Left lung (tissue), 10 donors: ENCODE measurements around the gene MARK2. TPM values are rescaled to one million over a fixed set of nuclear protein-coding genes. Genes with fewer than 3 reads are reported as not detected.
A peak's percentile ranks its signal among the peaks of the same experiment; 100 is the strongest.

Experiments used
- ATAC-seq: fragments of 200-7000 bp; cut with Tn5 transposase; one replicate; pipeline ENCODE4 v1.9.1; 2020; ENCODE audit warnings: moderate library complexity
- DNase-seq, 4 donors: peaks; one replicate each; pipeline ENCODE4 v3.0.0-alpha.2; 2013 to 2020
- H3K27ac ChIP-seq, 2 donors: fragments of 200-600 bp; sonication (generic) in 1 of 2; one replicate each; pipeline versions ENCODE4 v1.5.0 to v1.8.0; 2020 to 2021
- H3K27me3 ChIP-seq, 2 donors: fragments of 200-600 bp; sonication (generic) in 1 of 2; one replicate each; pipeline versions ENCODE4 v1.5.0 to v1.8.0; 2020 to 2021
- H3K36me3 ChIP-seq, 2 donors: fragments of 200-600 bp; sonication (generic) in 1 of 2; one replicate each; pipeline versions ENCODE4 v1.5.0 to v1.8.0; 2020 to 2021
- H3K4me1 ChIP-seq, 2 donors: fragments of 200-600 bp; one replicate each; pipeline ENCODE4 v1.8.0; 2021
- H3K4me3 ChIP-seq, 2 donors: fragments of 200-600 bp; sonication (generic) in 1 of 2; one replicate each; pipeline versions ENCODE4 v1.5.0 to v1.8.0; 2020 to 2021; ENCODE audit warnings: mild to moderate bottlenecking in 1 of 2
- H3K9me3 ChIP-seq, 2 donors: fragments of 200-600 bp; sonication (generic) in 1 of 2; one replicate each; pipeline versions ENCODE4 v1.5.0 to v1.8.0; 2020 to 2021
- CTCF ChIP-seq, 2 donors: fragments of 200-600 bp; sonication (generic) in 1 of 2; IDR thresholded peaks; one replicate each; pipeline versions ENCODE4 v1.5.0 to v1.8.0; 2021; ENCODE audit warnings: antibody characterized with exemption in 2 of 2
- intact Hi-C, 2 donors: fragments of 100-400 bp; cut with DNase I; formaldehyde crosslinking; loops; one replicate each; pipeline versions ENCODE4 v1.11.2 to v1.14.2; 2022
- polyA plus RNA-seq, 6 donors: library from polyadenylated mRNA; unstranded; fragments of 120-200 nt; gene quantifications; one replicate each; pipeline ENCODE4 v1.2.1, GENCODE V29; 2013; ENCODE audit not compliant: insufficient read length in 6 of 6
- total RNA-seq, 2 donors: library from RNA; stranded (reverse); fragmentation: NEBNext Ultra II Directional; extraction: Animal tissue kit (Norgen Biotek cat#: 25700); gene quantifications; one replicate each; pipeline ENCODE4 v1.2.1, GENCODE V29; 2021
- donor health status: DM: no; HTN: yes; CAD: no.
- donor health status: DM: no; HTN: no; CAD: no.

Gene MARK2
- total and polyA plus RNA-seq, 8 donors = 29.0 to 45.5 (median 33.6) TPM

GRCh38 chr11:63871962-63872799, 33.3 kb downstream of the MARK2 start:
- no peaks in the 10 kb centered on the region for H3K9me3 ChIP-seq
- no peak overlapping the region for H3K4me3 ChIP-seq
- peak overlapping the region; percentile 48 to 76 for H3K27ac ChIP-seq
- intact Hi-C loops = no loop called here
- TF ChIP-seq CTCF (IDR thresholded peaks at IDR 0.05) = peak in 1 of 2 donors; percentile 60
- no peaks in the 10 kb centered on the region for H3K36me3 ChIP-seq
- peaks cover 53 to 84% of the 10 kb centered on the region in 2 donors for H3K4me1 ChIP-seq
- H3K27me3 ChIP-seq = no peaks in the 10 kb centered on the region
- DNase-seq = peak in 3 of 4 donors; percentile 57 to 93 (median 88)
- ATAC-seq = peak; percentile 95

- Histone ChIP-seq H3K27ac (peak overlapping the region; percentile 48 to 76), H3K4me1 (peaks cover 49 to 82% of the 10 kb centered on the region in 2 donors), H3K4me3 (no peak overlapping the region), H3K36me3 (no peaks in the 10 kb centered on the region), H3K27me3 (no peaks in the 10 kb centered on the region), H3K9me3 (no peaks in the 10 kb centered on the region)
- peak in 1 of 4 donors; percentile 56 for DNase-seq
- intact Hi-C loops = no loop called here
- no peak for TF ChIP-seq CTCF (IDR thresholded peaks at IDR 0.05)
- ATAC-seq = peak; percentile 43
Measured at GRCh38 chr11:63872800-63873197, 33.9 kb downstream of the MARK2 start.

- no peak overlapping the region for H3K4me3 ChIP-seq
- DNase-seq = no peak
- H3K4me1 ChIP-seq = peaks cover 49 to 77% of the 10 kb centered on the region in 2 donors
- no peaks in the 10 kb centered on the region for H3K27me3 ChIP-seq
- no peak for ATAC-seq
- H3K27ac ChIP-seq = peak overlapping the region in 1 of 2 donors; percentile 76
- no peak for TF ChIP-seq CTCF (IDR thresholded peaks at IDR 0.05)
- H3K9me3 ChIP-seq = no peaks in the 10 kb centered on the region
- intact Hi-C loops = no loop called here
- no peaks in the 10 kb centered on the region for H3K36me3 ChIP-seq
Measured at GRCh38 chr11:63873311-63873710, 34.4 kb downstream of the MARK2 start.

- no peaks in the 10 kb centered on the region for H3K9me3 ChIP-seq
- ATAC-seq (no peak), DNase-seq (no peak)
- H3K27me3 ChIP-seq = no peaks in the 10 kb centered on the region
- H3K4me1 ChIP-seq = peaks cover 40 to 74% of the 10 kb centered on the region in 2 donors
- peak overlapping the region in 1 of 2 donors; percentile 76 for H3K27ac ChIP-seq
- intact Hi-C loops = no loop called here
- H3K36me3 ChIP-seq = peaks cover 0 to 6% of the 10 kb centered on the region in 2 donors
- H3K4me3 ChIP-seq = no peak overlapping the region
- TF ChIP-seq CTCF (IDR thresholded peaks at IDR 0.05) = no peak
Measured at GRCh38 chr11:63874511-63874910, 35.6 kb downstream of the MARK2 start.

GRCh38 chr11:63875506-63876065, 36.7 kb downstream of the MARK2 start:
- no peak for TF ChIP-seq CTCF (IDR thresholded peaks at IDR 0.05)
- Histone ChIP-seq H3K27me3 (no peaks in the 10 kb centered on the region), H3K4me1 (peaks cover 40 to 74% of the 10 kb centered on the region in 2 donors), H3K36me3 (peaks cover 0 to 6% of the 10 kb centered on the region in 2 donors), H3K9me3 (no peaks in the 10 kb centered on the region), H3K27ac (no peak overlapping the region), H3K4me3 (no peak overlapping the region)
- no peak for DNase-seq
- no peak for ATAC-seq
- intact Hi-C loops = no loop called here
